ENCODE results near the gene IGF1R.

Gene IGF1R

GRCh38 chr15:99006904-99007495 lies 358.7 kb downstream of the IGF1R start:
- no peaks in the 10 kb centered on the region for H3K4me1 ChIP-seq (ENCODE audit: control insufficient read depth, insufficient read depth, low read length)
- WGBS (ENCODE audit: insufficient coverage, insufficient read length) = no CpG with 5 or more reads among the region's 17 CpGs

DNA sequence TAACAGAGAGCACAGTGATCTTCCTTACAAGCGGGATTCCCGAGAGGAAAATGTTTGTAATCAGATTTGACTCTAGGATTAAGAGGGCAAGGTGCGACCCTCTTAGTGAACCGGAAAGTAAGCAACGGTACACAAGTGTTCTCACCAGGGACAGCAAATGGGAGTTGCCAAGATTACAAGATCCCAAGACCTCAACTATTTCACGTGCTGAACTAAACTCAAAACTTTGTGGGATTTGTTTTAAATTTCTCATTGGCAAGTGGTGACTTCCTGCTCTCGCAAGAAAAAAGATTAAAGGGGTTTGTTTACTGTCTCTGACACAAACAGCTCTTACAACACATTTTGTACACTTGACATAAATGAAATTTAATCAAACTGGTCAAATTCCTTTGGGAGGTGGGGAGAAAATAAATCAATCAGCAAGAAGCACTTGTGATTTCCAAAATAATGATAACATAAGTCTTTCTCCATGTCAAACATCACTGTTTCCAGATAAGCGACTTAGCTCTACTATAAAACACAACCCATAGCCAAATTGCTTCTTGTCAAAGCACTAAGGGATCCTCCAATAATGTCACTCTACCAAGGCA lies 361.5 kb downstream of the IGF1R start:
- Histone ChIP-seq H3K27me3 (ENCODE audit: control insufficient read depth, insufficient read depth, low read length) (no peaks in the 10 kb centered on the region), H3K4me1 (ENCODE audit: control insufficient read depth, insufficient read depth, low read length) (no peaks in the 10 kb centered on the region), H3K4me3 (ENCODE audit: low read length) (no peak overlapping the region), H3K36me3 (ENCODE audit: control insufficient read depth, insufficient read depth, low read length) (no peaks in the 10 kb centered on the region), H3K27ac (ENCODE audit: low read length) (no peak overlapping the region), H3K9me3 (ENCODE audit: control insufficient read depth, insufficient read depth, low read length) (no peaks in the 10 kb centered on the region)
- DNase-seq (ENCODE audit: low read depth, low spot score) = no peak
- no CpG with 5 or more reads among the region's 8 CpGs for WGBS (ENCODE audit: insufficient coverage, insufficient read length)

More at GRCh38 chr15:99006904-99007495, 358.7 kb downstream of the IGF1R start:
- no peak for DNase-seq (ENCODE audit: low read depth, low spot score)
- H3K27me3 ChIP-seq (ENCODE audit: control insufficient read depth, insufficient read depth, low read length) = no peaks in the 10 kb centered on the region
- H3K9me3 ChIP-seq (ENCODE audit: control insufficient read depth, insufficient read depth, low read length) = no peaks in the 10 kb centered on the region
- H3K4me3 ChIP-seq (ENCODE audit: low read length) = no peak overlapping the region
- no peaks in the 10 kb centered on the region for H3K36me3 ChIP-seq (ENCODE audit: control insufficient read depth, insufficient read depth, low read length)
- no peak overlapping the region for H3K27ac ChIP-seq (ENCODE audit: low read length)

GRCh38 chr15:99010768-99011167 lies 362.4 kb downstream of the IGF1R start:
- H3K27ac ChIP-seq (ENCODE audit: low read length) = no peak overlapping the region
- H3K4me1 ChIP-seq (ENCODE audit: control insufficient read depth, insufficient read depth, low read length) = no peaks in the 10 kb centered on the region
- no peaks in the 10 kb centered on the region for H3K27me3 ChIP-seq (ENCODE audit: control insufficient read depth, insufficient read depth, low read length)
- no peaks in the 10 kb centered on the region for H3K9me3 ChIP-seq (ENCODE audit: control insufficient read depth, insufficient read depth, low read length)
- no peak for DNase-seq (ENCODE audit: low read depth, low spot score)
- no CpG with 5 or more reads among the region's 2 CpGs for WGBS (ENCODE audit: insufficient coverage, insufficient read length)
- H3K36me3 ChIP-seq (ENCODE audit: control insufficient read depth, insufficient read depth, low read length) = no peaks in the 10 kb centered on the region
- no peak overlapping the region for H3K4me3 ChIP-seq (ENCODE audit: low read length)
